Measurements from ENCODE around the gene INCENP.

Gene INCENP

DNA sequence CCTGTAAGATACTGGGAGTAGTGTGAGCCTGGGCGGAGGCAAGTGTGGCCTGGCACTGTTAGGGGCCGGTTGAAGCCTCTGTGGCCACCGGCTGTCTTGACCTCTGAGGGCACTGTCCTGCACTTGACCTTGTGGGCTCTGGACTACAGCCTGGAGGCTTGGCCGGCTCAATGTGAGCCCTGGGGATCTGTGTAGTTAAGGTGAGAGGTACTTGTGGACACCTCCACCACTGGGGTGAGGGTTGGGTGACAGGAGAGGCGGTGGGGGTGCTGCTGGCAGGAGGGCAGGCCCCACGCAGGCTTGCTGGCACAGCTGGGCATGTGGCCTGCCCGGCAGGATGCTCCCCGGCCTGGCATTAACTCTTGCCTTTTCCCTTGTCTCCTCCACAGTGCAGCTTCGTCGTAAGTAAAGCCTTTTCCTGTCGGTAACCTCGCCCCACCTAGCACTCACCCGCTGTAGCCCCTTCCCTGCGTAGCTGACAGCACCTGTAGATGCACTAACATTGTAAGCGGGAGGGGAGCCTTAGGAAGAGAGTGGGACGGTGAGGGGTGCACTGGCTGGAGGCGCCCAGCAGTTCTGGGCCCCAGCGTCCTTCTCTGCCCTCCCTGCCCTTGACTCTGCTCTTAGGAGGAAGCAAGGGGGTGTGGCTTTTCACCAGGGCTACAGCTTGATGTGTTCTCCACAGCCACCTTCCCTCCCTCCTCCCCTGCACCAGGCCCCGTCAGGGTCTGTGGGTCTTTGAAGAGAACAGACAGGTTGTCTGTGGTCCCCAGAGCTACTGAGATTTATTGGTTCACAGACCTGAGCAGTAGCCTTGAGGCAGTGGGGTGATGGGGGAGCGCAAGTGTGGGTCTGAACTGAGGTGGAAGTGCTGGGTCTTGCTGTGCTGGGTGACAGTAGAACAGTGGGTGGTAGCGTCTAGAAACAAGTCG lies 17.6 kb downstream of the INCENP start:
- no peak for DNase-seq (ENCODE audit: low read depth)

GRCh38 chr11:62142043-62142375 lies 18.2 kb downstream of the INCENP start:
- DNase-seq (ENCODE audit: low read depth) = no peak

DNA sequence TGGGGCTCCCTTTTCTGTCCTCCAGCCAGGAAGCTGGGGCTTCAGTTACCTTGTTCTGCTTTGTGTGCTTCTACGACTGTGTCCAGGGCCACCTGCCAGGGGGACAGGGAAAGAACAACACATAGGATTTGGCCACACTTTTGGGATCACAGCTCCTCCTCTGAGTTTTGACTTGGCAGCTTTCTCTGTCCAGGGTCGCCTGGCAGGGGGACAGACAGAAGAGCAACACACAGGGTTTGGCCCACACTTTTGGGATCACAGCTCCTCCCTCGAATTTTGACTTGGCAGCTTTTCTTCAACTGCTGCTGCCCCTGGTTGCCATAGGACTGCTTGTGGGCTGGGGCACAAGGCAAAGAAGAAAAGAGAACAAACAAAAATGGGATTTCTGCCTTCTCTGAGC lies 19.1 kb downstream of the INCENP start:
- no peak for DNase-seq (ENCODE audit: low read depth)

GRCh38 chr11:62143727-62144126 lies 19.9 kb downstream of the INCENP start:
- no peak for DNase-seq (ENCODE audit: low read depth)

- no peak for DNase-seq (ENCODE audit: low read depth)
These were observed 20.9 kb downstream of the INCENP start for GRCh38 chr11:62144641-62145255.

- no peak for DNase-seq (ENCODE audit: low read depth)
These were observed 21.6 kb downstream of the INCENP start for GRCh38 chr11:62145261-62145871.

DNA sequence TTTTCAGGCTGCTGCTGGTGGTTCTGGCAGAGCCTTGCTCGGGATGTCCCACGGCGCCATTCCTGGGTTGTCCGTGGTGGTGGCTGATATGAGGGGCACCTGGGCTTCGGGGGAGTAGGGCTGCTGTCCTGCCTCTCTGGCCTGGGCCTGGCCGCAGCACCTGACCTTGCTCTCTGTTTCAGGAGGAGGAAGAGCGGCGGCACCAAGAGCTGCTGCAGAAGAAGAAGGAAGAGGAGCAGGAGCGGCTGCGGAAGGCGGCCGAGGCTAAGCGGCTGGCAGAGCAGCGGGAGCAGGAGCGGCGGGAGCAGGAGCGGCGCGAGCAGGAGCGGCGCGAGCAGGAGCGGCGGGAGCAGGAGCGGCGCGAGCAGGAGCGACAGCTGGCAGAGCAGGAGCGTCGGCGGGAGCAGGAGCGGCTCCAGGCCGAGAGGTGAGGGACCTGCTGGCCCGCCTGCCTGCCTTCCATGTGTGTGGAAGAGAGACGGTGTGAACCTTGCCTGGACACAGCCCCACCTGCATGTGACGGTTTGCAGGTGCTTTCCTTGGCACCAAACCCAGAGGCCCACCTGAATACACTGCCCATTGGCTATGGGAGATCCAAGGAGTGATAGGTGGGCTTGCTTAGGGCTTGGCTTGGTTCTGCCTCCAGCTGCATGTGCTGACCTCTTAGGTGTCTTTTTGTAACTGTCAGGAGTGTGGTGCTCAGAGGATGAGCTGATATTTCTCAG lies 22.8 kb downstream of the INCENP start:
- no peak for DNase-seq (ENCODE audit: low read depth)

GRCh38 chr11:62147545-62147944 lies 23.7 kb downstream of the INCENP start:
- no peak for DNase-seq (ENCODE audit: low read depth)

- DNase-seq (ENCODE audit: low read depth) = no peak
These were observed 24.6 kb downstream of the INCENP start for GRCh38 chr11:62148271-62148980.

- no peak for DNase-seq (ENCODE audit: low read depth)
These were observed 26.4 kb downstream of the INCENP start for GRCh38 chr11:62149986-62150886.

DNA sequence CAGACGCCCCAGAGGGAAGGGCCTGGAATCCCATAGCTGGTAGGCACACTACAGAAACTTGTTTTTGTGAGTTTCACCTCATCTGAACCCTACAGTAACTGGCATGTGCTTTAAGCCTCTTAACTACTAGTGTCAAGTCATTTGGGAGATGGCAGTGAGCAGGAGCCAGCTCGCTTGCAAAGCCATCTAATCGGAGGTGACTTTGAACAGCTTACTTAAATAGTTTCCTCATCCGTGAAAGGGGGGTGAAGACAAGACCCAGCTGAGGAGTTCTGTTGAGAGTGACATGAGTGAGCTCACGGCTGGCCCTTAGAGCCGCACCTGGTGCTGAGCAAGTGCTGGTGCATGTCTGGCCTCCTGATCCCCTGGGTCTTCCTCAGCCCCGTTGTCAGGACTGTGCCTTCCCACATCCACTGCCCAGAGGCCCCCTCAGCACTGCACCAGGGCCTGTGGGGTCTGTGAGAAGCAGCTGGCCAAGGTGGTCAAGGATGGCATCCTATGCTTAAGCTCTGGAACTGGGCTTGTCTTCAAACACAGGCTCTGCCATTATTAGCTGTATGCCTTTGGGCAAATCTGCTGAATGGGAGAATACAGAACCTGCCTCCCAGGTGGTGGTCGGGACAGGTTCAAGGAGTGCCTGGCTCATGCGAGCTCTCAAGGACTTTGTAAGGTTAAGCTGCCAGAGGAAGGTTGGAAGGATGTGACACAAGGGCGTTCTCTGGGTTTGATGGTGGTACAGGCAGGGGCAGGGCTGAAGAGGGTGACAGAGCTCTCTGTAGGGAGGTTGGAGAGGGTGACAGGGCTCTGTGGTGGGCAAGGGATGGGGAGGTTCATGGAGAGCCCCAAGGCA lies 27.3 kb downstream of the INCENP start:
- DNase-seq (ENCODE audit: low read depth) = no peak

- DNase-seq (ENCODE audit: low read depth) = no peak
These were observed 27.9 kb downstream of the INCENP start for GRCh38 chr11:62151737-62152102.

GRCh38 chr11:62152245-62153086 lies 28.7 kb downstream of the INCENP start:
- no peak for DNase-seq (ENCODE audit: low read depth)

- DNase-seq (ENCODE audit: low read depth) = no peak
These were observed 29.2 kb downstream of the INCENP start for GRCh38 chr11:62153087-62153395.

DNA sequence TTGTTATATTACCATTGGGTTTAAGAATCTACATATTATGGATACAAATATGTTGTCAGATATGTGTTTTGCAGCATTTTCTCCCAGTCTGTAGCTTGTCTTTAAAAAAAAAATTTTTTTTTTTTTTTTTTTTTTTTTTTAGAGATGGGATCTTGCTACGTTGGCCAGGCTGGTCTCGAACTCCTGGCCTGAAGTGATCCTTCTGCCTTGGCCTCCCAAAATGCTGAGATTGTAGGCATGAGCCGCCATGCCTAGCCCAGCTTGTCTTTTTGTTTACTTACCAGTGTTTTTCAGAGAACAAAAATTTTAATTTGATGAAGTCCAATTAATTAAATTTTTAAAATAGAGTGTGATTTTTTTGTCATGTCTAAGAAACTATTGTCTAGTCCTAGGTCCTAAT lies 29.8 kb downstream of the INCENP start:
- DNase-seq (ENCODE audit: low read depth) = no peak

- DNase-seq (ENCODE audit: low read depth) = no peak
These were observed 33.8 kb downstream of the INCENP start for GRCh38 chr11:62157603-62158002.

DNA sequence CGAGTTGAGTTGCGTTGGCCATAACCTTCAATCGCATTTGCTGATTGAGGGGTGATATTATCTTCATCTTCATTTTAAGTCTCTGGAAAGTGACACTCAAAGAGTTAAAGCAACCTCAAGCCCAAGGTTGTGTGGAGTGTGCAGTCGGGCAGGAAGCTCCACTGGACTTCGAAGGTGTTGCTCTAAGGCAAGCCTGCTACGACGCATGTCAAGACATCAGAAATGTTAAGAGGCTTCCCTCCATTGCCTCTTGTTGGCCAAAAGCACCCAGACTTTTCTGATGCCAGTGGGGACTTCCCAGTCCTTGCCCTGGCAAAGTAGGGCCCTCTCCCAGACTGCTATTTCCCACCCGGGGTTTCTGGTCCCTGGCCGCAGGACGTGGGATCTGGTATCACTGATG lies 42.6 kb downstream of the INCENP start:
- DNase-seq (ENCODE audit: low read depth) = no peak

DNA sequence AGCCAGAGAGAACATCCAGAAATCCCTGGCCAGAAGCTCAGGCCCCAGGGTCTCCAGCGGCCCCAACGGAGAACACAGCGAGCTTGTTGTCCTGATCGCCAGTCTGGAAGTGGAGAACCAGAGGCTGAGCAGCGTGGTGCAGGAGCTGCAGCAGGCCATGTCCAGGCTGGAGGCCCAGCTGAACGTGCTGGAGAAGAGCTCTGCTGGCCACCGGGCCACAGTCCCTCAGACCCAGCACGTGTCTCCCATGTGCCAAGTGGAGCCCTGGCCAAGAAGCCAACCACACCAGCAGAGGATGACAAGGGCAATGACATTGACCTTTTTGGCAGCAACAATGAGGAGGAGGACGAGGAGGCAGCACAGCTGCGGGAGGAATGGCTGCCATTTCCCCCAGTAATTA lies 45.6 kb downstream of the INCENP start:
- DNase-seq (ENCODE audit: low read depth) = no peak

GRCh38 chr11:62169935-62170334 lies 46.1 kb downstream of the INCENP start:
- DNase-seq (ENCODE audit: low read depth) = no peak
